Lower lobe of right lung (tissue), 2 donors: ENCODE data around the gene HEXB. TPM values are rescaled to one million over a fixed set of nuclear protein-coding genes. Genes with fewer than 3 reads are reported as not detected.
A peak's percentile ranks its signal among the peaks of the same experiment; 100 is the strongest.

ENCODE experiments used
- ATAC-seq, 2 donors: fragments of 200-7000 bp; cut with Tn5 transposase; one replicate each; pipeline ENCODE4 v1.9.1; 2020 to 2022; ENCODE audit warnings: mild to moderate bottlenecking in 2 of 2, moderate library complexity in 2 of 2
- DNase-seq: peaks from one replicate; pipeline ENCODE4 v3.0.0-alpha.2; 2020
- H3K27ac ChIP-seq: fragments of 200-600 bp; one replicate; pipeline ENCODE4 v1.8.0; 2022
- H3K27me3 ChIP-seq: fragments of 200-600 bp; one replicate; pipeline ENCODE4 v1.8.0; 2022; ENCODE audit warnings: low read depth
- H3K36me3 ChIP-seq: fragments of 200-600 bp; one replicate; pipeline ENCODE4 v1.8.0; 2022; ENCODE audit warnings: mild to moderate bottlenecking
- H3K4me1 ChIP-seq: fragments of 200-600 bp; one replicate; pipeline ENCODE4 v1.8.0; 2022
- H3K4me3 ChIP-seq: fragments of 200-600 bp; one replicate; pipeline ENCODE4 v1.8.0; 2022; ENCODE audit warnings: mild to moderate bottlenecking
- H3K9me3 ChIP-seq: fragments of 200-600 bp; one replicate; pipeline ENCODE4 v1.8.0; 2022
- CTCF ChIP-seq: fragments of 200-600 bp; IDR thresholded peaks from one replicate; pipeline ENCODE4 v1.8.0; 2022; ENCODE audit warnings: antibody characterized with exemption, mild to moderate bottlenecking
- intact Hi-C: fragments of 100-400 bp; cut with DNase I; formaldehyde crosslinking; loops from one replicate; pipeline ENCODE4 v1.11.0; 2022
- total RNA-seq: library from RNA; stranded (reverse); fragmentation: NEBNext Ultra II Directional; extraction: Animal tissue kit (Norgen Biotek cat#: 25700); gene quantifications from one replicate; pipeline ENCODE4 v1.2.1, GENCODE V29; 2021
- donor health status: DM: no; HTN: yes; CAD: no; lungs with severe emphysema.

Gene HEXB
- total RNA-seq, 1 donor from 2014 or later, result 355 TPM

- intact Hi-C loops, result no loop called here
- no peaks in the 10 kb centered on the region for H3K9me3 ChIP-seq
- no peak overlapping the region for H3K4me3 ChIP-seq
- ATAC-seq (no peak), DNase-seq (no peak)
- no peak overlapping the region for H3K27ac ChIP-seq
- no peaks in the 10 kb centered on the region for H3K27me3 ChIP-seq
- TF ChIP-seq CTCF, result no peak
- peaks cover 59% of the 10 kb centered on the region for H3K36me3 ChIP-seq
- H3K4me1 ChIP-seq, result peaks cover 31% of the 10 kb centered on the region
These were observed 77.6 kb downstream of the HEXB start for GRCh38 chr5:74762599-74762998.

DNA sequence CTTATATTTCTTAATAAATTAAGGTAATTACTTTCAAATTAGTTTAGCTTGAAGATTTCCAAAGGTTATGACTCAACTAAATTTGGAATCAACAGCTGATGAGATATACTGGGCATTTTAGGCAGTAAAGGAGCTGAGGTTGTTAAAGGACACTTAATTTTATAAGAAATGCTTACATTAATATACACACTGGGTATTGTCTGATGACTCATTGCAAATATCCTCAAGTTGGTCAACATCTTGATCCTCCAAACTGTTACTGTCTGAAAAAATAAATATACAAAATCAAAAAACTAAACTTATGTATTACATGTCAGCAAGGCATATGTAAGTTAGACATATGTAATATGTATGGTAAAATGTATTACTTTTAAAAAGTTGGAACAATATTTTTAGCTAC, 78.5 kb downstream of the HEXB start:
- Histone ChIP-seq H3K36me3 (peaks cover 50% of the 10 kb centered on the region), H3K4me3 (no peak overlapping the region), H3K27ac (no peak overlapping the region), H3K4me1 (peaks cover 40% of the 10 kb centered on the region), H3K27me3 (no peaks in the 10 kb centered on the region), H3K9me3 (no peaks in the 10 kb centered on the region)
- ATAC-seq (no peak), DNase-seq (no peak)
- no peak for TF ChIP-seq CTCF
- intact Hi-C loops, result no loop called here

- Histone ChIP-seq H3K9me3 (no peaks in the 10 kb centered on the region), H3K4me1 (peaks cover 41% of the 10 kb centered on the region), H3K36me3 (peaks cover 47% of the 10 kb centered on the region), H3K27me3 (no peaks in the 10 kb centered on the region), H3K27ac (no peak overlapping the region), H3K4me3 (peak overlapping the region; percentile 99)
- no peak for TF ChIP-seq CTCF
- intact Hi-C loops, result no loop called here
- DNase-seq (no peak), ATAC-seq (no peak)
These were observed 80.2 kb downstream of the HEXB start for GRCh38 chr5:74765201-74765600.

- Histone ChIP-seq H3K36me3 (peaks cover 47% of the 10 kb centered on the region), H3K4me1 (peaks cover 41% of the 10 kb centered on the region), H3K27ac (no peak overlapping the region), H3K9me3 (no peaks in the 10 kb centered on the region), H3K27me3 (no peaks in the 10 kb centered on the region), H3K4me3 (peak overlapping the region; percentile 99)
- DNase-seq (no peak), ATAC-seq (no peak)
- TF ChIP-seq CTCF, result no peak
- intact Hi-C loops, result no loop called here
These were observed 80.9 kb downstream of the HEXB start for GRCh38 chr5:74765929-74766328.

- intact Hi-C loops, result no loop called here
- Histone ChIP-seq H3K27ac (peak overlapping the region; percentile 86), H3K9me3 (no peaks in the 10 kb centered on the region), H3K27me3 (no peaks in the 10 kb centered on the region), H3K4me3 (peak overlapping the region; percentile 99), H3K36me3 (peaks cover 47% of the 10 kb centered on the region), H3K4me1 (peaks cover 37% of the 10 kb centered on the region)
- no peak for DNase-seq
- ATAC-seq, result peak; percentile 83 to 86
- TF ChIP-seq CTCF, result peak; percentile 40
These were observed 81.4 kb downstream of the HEXB start for GRCh38 chr5:74766418-74766848.
